GM10248 (cell line): ENCODE results near the gene KDM3B.

Experiments used
- CTCF ChIA-PET: fragments of 300-600 bp; sonication (Branson Sonifier 250); formaldehyde crosslinking; extraction: SDS; loops from one replicate; lab custom pipeline; 2021; ENCODE audit warnings: antibody characterized with exemption; lab: Yijun Ruan, JAX
- POLR2A ChIA-PET: fragments of 350-650 bp; sonication (Branson Sonifier 250); formaldehyde crosslinking; extraction: SDS; loops from one replicate; lab custom pipeline; 2020; ENCODE audit warnings: antibody characterized with exemption; lab: Yijun Ruan, JAX
- DNase-seq: peaks from one replicate; pipeline ENCODE4 v3.0.0; 2012; ENCODE audit errors: extremely low spot score
- TF ChIP-seq, protein P1 (sequence below): IDR thresholded peaks from 2 replicates; pipeline ENCODE4 v1.5.1; 2012; ENCODE audit warnings: mild to moderate bottlenecking, low read depth; ENCODE audit errors: extremely low read depth, missing control alignments, control extremely low read depth

Gene KDM3B

DNA sequence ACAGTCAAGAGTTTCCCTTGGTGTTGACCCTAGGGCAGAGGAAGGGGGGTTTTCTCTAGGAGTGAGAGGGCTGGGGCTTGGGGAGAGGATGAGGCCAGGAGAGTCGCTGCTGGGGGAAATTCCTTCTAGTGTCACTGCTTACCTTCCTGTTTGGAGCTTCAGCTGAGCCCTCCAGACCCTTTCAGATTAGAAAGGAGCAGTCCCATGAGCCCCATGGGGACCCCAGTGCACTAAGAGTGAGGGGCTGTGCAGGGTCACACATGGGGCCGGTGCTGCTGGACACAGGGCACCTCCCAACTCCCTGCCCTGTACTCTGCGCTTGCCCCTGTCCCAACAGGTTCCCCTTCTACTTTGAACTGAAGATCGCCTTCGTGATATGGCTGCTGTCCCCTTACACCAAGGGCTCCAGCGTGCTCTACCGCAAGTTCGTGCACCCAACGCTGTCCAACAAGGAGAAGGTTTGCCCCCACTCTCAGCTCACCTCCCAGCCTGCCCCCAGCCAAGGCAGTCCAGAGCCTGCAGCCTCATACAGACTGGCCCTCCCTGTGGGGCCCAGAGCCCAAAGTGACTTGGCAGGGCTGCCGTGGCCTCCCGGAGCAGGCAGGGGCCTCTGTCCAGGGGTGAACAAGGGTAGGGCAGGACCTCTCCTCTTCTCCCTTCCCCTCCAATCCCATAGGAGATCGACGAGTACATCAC lies 91.7 kb downstream of the KDM3B start:
- POLR2A ChIA-PET: interaction anchor here (2.5 kb wide), 1 partner anchor 21 kb away, joined by 10 read pairs; the partner anchor contains the start of gene EGR1

DNA sequence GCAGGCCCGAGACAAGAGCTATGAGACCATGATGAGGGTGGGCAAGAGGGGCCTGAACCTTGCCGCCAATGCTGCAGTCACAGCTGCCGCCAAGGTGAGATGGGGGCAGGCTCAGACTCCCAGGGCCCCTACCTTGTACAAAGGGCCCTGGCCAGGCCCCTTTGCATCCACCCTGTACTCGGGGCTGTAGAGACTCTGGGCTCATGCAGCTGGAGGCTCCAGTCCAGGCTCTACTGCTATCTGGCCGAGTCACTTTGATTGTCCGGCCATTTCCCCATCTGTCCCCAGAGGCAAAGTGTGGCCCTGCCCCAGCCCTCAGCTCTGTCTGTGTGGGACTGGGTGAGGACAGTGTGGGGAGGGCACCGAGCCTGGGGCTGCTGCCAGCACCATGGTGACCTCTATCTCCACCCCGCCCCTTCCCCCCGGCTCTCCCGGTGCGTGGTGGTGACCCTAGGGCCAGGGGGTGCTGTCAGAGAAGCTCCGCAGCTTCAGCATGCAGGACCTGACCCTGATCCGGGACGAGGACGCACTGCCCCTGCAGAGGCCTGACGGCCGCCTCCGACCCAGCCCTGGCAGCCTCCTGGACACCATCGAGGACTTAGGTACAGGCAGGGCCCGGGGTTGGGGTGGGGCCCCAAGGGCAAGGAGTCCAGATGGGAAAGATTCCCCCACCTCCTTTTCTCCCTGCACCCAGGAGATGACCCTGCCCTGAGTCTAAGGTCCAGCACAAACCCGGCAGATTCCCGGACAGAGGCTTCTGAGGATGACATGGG lies 92.5 kb downstream of the KDM3B start:
- ChIA-PET POLR2A (interaction anchor here (2.5 kb wide), 1 partner anchor 21 kb away, joined by 10 read pairs; the partner anchor contains the start of gene EGR1), CTCF (interaction anchor here (2.7 kb wide), 1 partner anchor 59 kb away, joined by 11 read pairs; no protein-coding TSS in a partner anchor)
- no peak for DNase-seq
- TF ChIP-seq, protein P1, sequence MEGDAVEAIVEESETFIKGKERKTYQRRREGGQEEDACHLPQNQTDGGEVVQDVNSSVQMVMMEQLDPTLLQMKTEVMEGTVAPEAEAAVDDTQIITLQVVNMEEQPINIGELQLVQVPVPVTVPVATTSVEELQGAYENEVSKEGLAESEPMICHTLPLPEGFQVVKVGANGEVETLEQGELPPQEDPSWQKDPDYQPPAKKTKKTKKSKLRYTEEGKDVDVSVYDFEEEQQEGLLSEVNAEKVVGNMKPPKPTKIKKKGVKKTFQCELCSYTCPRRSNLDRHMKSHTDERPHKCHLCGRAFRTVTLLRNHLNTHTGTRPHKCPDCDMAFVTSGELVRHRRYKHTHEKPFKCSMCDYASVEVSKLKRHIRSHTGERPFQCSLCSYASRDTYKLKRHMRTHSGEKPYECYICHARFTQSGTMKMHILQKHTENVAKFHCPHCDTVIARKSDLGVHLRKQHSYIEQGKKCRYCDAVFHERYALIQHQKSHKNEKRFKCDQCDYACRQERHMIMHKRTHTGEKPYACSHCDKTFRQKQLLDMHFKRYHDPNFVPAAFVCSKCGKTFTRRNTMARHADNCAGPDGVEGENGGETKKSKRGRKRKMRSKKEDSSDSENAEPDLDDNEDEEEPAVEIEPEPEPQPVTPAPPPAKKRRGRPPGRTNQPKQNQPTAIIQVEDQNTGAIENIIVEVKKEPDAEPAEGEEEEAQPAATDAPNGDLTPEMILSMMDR: no peak

More for the DNA sequence above, 91.7 kb downstream of the KDM3B start:
- no peak for DNase-seq
- TF ChIP-seq, protein P1: no peak
- CTCF ChIA-PET: interaction anchor here (2.7 kb wide), 1 partner anchor 60 kb away, joined by 11 read pairs; no protein-coding TSS in a partner anchor

DNA sequence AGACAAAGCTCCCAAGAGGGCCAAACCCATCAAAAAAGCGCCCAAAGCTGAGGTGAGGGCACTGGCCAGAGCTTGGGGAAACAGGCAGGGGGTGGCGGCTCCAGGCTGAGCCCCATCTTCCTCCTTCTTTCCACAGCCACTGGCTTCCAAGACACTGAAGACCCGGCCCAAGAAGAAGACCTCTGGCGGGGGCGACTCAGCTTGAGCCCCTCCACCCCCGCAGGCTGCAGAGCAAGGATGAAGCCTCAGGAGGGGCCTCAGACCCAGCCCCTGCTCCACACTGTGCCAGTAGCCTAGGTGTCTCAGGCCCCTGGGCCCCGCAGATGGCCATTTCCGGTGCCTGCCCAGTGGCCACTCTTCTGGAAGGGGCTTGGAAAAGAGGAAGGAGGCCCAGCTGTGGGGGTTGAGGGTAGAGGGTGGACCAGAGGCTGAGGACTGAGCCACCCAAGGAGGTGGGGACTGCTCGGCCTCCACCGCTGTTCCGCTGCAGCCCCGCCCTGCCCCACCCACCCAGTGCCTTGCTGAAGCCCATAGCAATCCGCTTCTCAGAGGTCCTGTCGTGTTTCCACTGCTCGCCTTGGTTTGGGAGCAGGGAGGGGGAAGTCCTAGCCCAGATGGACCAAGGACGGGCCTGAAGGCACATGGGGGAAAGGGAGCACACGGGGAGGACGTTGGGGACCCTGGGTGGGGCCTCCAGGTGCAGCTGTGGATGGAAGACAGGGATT lies 93.2 kb downstream of the KDM3B start:
- POLR2A ChIA-PET: interaction anchor here (2.5 kb wide), 1 partner anchor 20 kb away, joined by 10 read pairs; the partner anchor contains the start of gene EGR1
- DNase-seq: no peak
- TF ChIP-seq, protein P1: no peak
- CTCF ChIA-PET: interaction anchor here (2.7 kb wide), 1 partner anchor 58 kb away, joined by 11 read pairs; no protein-coding TSS in a partner anchor

DNA sequence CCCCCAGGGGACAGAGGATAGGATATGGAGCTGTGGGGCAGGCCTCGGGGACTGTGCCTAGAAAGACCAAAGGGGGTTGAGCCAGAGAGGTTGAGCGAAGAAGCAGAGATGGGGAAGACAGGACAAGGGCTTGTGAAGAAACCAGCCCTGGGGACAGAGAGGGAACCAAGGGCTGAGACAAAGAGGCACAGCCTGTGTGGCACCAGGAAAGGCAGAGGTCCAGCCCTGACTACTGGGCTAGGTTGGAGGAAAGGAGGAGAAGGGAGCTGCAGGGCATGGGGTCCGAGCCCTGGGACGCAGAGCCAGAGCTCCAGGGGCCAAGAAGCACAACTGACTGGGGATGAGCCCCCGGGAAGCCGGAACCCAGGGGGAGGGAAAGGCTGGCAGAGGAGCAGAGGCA lies 95.6 kb downstream of the KDM3B start:
- ChIA-PET POLR2A (interaction anchor here (0.6 to 1.3 kb wide), 2 partner anchors 18 to 845 kb away, joined by 3 to 15 read pairs; partner anchors contain the start of gene EGR1), CTCF (interaction anchor here (1.4 to 10.8 kb wide), 8 partner anchors 9 to 95 kb away, joined by 3 to 152 read pairs (median 18); partner anchors contain the start of genes EGR1, KDM3B and REEP2)
- TF ChIP-seq, protein P1: no peak
- no peak for DNase-seq

DNA sequence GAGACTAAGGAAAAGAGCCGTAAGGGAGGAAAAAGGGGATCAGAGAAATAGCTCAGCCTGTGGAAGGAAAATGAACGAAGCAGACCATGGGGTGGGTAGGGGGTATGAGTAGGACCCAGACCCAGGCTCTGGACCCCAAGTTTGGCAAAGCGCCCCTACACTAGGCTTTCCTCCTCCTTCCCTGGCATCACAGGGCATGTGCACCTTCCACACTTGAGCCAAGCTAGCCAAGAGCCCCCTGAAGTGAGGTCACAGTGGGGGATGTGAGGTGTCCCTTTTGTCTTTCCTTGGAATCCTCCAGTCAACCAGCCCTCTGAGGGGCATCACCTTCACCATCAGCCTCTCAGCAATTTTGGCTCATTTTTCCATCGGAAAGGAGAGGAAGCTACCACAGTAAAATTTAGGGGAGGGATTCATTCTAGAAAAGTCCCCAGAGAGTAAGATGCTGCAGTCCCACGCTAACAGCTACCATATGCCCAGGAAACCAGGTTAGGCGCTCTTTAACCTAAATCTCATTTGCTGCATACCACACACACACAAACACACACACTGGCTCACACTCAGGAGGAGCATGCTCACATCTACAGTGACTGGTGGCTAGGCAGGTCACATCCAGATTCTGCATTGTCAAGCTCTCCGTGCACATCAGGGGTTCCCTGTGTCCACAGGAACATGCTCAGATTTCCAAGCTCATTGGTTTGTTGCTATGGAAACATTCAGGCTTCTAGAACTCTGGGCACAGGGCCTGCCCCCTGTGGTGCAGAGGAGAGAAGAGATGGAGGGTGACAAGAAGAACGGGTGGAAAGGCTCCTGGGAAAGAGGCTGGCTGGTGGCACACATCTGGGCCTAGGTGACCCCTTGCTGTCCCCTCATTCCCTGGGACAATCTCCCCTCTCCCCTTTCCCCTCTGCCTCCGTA lies 96.3 kb downstream of the KDM3B start:
- ChIA-PET POLR2A (interaction anchor here (0.6 to 1.3 kb wide), 3 partner anchors 17 to 844 kb away, joined by 3 to 15 read pairs (median 3); partner anchors contain the start of gene EGR1), CTCF (interaction anchor here (0.8 to 10.8 kb wide), 30 partner anchors 10 to 271 kb away, joined by 3 to 152 read pairs (median 7); partner anchors contain the start of genes EGR1, KDM3B and REEP2)
- TF ChIP-seq, protein P1: no peak
- no peak for DNase-seq
